ENCODE results near the gene SLC7A1. TPM values are rescaled to one million over a fixed set of nuclear protein-coding genes. Genes with fewer than 3 reads are reported as not detected.

Gene SLC7A1
- total and polyA plus RNA-seq, 2 of the 8 experiments (the other 6 are each of a cell fraction or from before 2014, with no cell fraction given), result 26.8 to 114 TPM

DNA sequence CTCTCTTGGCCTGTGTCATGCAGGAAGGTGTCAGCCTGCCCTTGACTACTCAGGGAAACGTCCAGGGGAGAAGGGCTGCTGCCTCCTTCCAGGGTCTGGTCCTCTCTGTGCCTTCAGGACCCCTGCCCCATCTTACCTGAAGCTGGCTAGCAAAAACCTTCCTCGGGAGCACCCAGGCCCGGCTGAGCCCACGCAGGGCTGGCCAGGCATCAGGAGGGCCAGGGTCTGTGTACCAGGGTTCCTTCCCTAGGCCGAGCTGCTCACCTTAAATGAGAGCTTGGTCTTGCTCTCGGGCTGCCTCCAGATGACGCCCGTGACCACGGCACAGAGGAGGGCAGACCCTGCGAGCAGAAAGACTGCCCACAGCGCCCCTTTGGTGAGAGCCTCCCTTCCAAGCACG is 78.6 kb downstream of the SLC7A1 start:
- no peak overlapping the region for H2AFZ ChIP-seq (ENCODE audit: low read length)
- no peak overlapping the region for H2BK20ac ChIP-seq (ENCODE audit: low read length)
- H3K9me3 ChIP-seq (ENCODE audit: insufficient read depth in 2 of 2, low read depth in 1 of 2, low read length in 1 of 2), result no peaks in the 10 kb centered on the region
- peaks cover 10 to 78% (median 61%) of the 10 kb centered on the region in 4 experiments for H3K36me3 ChIP-seq (ENCODE audit: control insufficient read depth in 2 of 4, insufficient read depth in 4 of 4, low read length in 3 of 4)
- H3K23ac ChIP-seq (ENCODE audit: insufficient read length), result no peak overlapping the region
- no peak overlapping the region for H2AK5ac ChIP-seq (ENCODE audit: low read depth, low read length)
- FAIRE-seq (no peak), DNase-seq (ENCODE audit: low read depth in 1 of 2, low spot score in 2 of 2) (no peak)
- no peak overlapping the region for H3K9ac ChIP-seq (replicated peaks in 1 of 4; ENCODE audit: extremely low read depth in 1 of 4, low read depth in 3 of 4, low read length in 3 of 4)
- POLR2A ChIA-PET (ENCODE audit: partially characterized antibody), result interaction anchor here (2.0 kb wide), 1 partner anchor 10 kb away, joined by 6 read pairs; no protein-coding TSS in a partner anchor
- no peaks in the 10 kb centered on the region for H3K4me1 ChIP-seq (replicated peaks in 1 of 4; ENCODE audit: control insufficient read depth in 3 of 4, insufficient read depth in 4 of 4, low read length in 3 of 4)
- no peak overlapping the region for H3K56ac ChIP-seq (replicated peaks; ENCODE audit: insufficient read length, low read depth, low read length)
- no peak overlapping the region for H2BK12ac ChIP-seq (ENCODE audit: low read depth, low read length)
- no peak overlapping the region for H3K18ac ChIP-seq (ENCODE audit: extremely low read depth, low read length)
- H3K79me1 ChIP-seq (ENCODE audit: low read depth, low read length), result no peaks in the 10 kb centered on the region; the same call in none of the 2 replicates
- no peak overlapping the region for H3K4me3 ChIP-seq (ENCODE audit: extremely low read depth in 1 of 4, insufficient read depth in 2 of 4, low read depth in 3 of 4, low read length in 4 of 4)
- H4K20me1 ChIP-seq (replicated peaks in 1 of 2; ENCODE audit: control insufficient read depth in 1 of 2, insufficient read depth in 2 of 2, low read length in 2 of 2), result peaks cover 3 to 22% of the 10 kb centered on the region in 2 experiments
- H4K8ac ChIP-seq (ENCODE audit: extremely low read depth, insufficient read depth, low read length), result no peak overlapping the region
- WGBS, 2 experiments (ENCODE audit: extremely low coverage in 1 of 2, insufficient coverage in 1 of 2, insufficient read length in 1 of 2, insufficient replicate concordance in 2 of 2, low coverage in 1 of 2, low lambda C conversion rate in 2 of 2, missing lambda C conversion rate in 1 of 2), result 94% methylated on average over 7 of the region's 12 CpGs; no CpG with 5 or more reads in 1 of the 2 experiments
- H3K23me2 ChIP-seq (ENCODE audit: low read depth, low read length), result peaks cover 4% of the 10 kb centered on the region; the same call in 1 of the 2 replicates
- H3K4me2 ChIP-seq (ENCODE audit: insufficient read depth in 1 of 2, low read depth in 2 of 2, low read length in 2 of 2), result no peak overlapping the region
- H2BK120ac ChIP-seq (replicated peaks; ENCODE audit: low read depth, low read length), result no peak overlapping the region
- no peaks in the 10 kb centered on the region for H3K79me2 ChIP-seq (ENCODE audit: control insufficient read depth in 1 of 2, insufficient read depth in 2 of 2, low read length in 2 of 2)
- H2BK5ac ChIP-seq (ENCODE audit: low read depth, low read length), result no peak overlapping the region
- no peak overlapping the region for H2BK15ac ChIP-seq (ENCODE audit: low read length)
- TF ChIP-seq CTBP2 (IDR thresholded peaks at IDR 0.05; ENCODE audit: borderline replicate concordance, insufficient read depth, insufficient read length, low read length), result no peak
- no peak for TF ChIP-seq HDAC2 (IDR thresholded peaks at IDR 0.05; ENCODE audit: borderline replicate concordance in 1 of 2, low read depth in 2 of 2, low read length in 2 of 2)
- no peak for TF ChIP-seq BRCA1 (IDR thresholded peaks at IDR 0.05; ENCODE audit: low read depth, low read length)
- TF ChIP-seq SRF (IDR thresholded peaks at IDR 0.05; ENCODE audit: low read depth, low read length), result no peak
- TF ChIP-seq SP2 (IDR thresholded peaks at IDR 0.05; ENCODE audit: low read length), result no peak
- no peak for TF ChIP-seq TEAD4 (IDR thresholded peaks at IDR 0.05; ENCODE audit: low read depth, low read length)
- TF ChIP-seq MAFK (IDR thresholded peaks at IDR 0.05; ENCODE audit: low read depth, low read length), result no peak
- TF ChIP-seq RNF2 (IDR thresholded peaks at IDR 0.05; ENCODE audit: borderline replicate concordance, low read depth, low read length, missing control alignments, poor library complexity, severe bottlenecking), result no peak
- TF ChIP-seq FOSL1 (IDR thresholded peaks at IDR 0.05; ENCODE audit: insufficient read depth, low read depth, low read length), result no peak
- TF ChIP-seq GTF2F1 (IDR thresholded peaks at IDR 0.05; ENCODE audit: borderline replicate concordance, low read depth, low read length), result no peak
- H3K27ac ChIP-seq (ENCODE audit: low read depth, low read length), result no peak overlapping the region
- H3K27me3 ChIP-seq (replicated peaks in 1 of 4; ENCODE audit: control insufficient read depth in 3 of 4, extremely low read depth in 1 of 4, insufficient read depth in 3 of 4, low read length in 3 of 4), result no peaks in the 10 kb centered on the region
- no peak overlapping the region for H4K91ac ChIP-seq (replicated peaks; ENCODE audit: insufficient read length, low read length)
- no peak overlapping the region for H4K5ac ChIP-seq (ENCODE audit: insufficient read length, low read depth, low read length)
- H3K4ac ChIP-seq (replicated peaks; ENCODE audit: insufficient read length, low read depth, low read length), result no peak overlapping the region
- CTCF ChIA-PET (ENCODE audit: partially characterized antibody), result interaction anchor here (0.6 to 3.2 kb wide), 3 partner anchors 8 to 549 kb away, joined by 3 to 30 read pairs (median 4); no protein-coding TSS in a partner anchor
- no peak overlapping the region for H3K14ac ChIP-seq (ENCODE audit: insufficient read length)

Data from H1 (cell line).